Erythroblast (primary cell): ENCODE data around the gene KANSL2.

Source experiments
- GATA1 ChIP-seq: IDR thresholded peaks from 2 replicates; pipeline ENCODE4 v1.6.1; 2011; ENCODE audit warnings: low read depth, mild to moderate bottlenecking, control low read depth, low read length, moderate library complexity
- POLR2A ChIP-seq: IDR thresholded peaks from 2 replicates; pipeline ENCODE4 v1.6.1; 2011; ENCODE audit warnings: mild to moderate bottlenecking, low read length

DNA sequence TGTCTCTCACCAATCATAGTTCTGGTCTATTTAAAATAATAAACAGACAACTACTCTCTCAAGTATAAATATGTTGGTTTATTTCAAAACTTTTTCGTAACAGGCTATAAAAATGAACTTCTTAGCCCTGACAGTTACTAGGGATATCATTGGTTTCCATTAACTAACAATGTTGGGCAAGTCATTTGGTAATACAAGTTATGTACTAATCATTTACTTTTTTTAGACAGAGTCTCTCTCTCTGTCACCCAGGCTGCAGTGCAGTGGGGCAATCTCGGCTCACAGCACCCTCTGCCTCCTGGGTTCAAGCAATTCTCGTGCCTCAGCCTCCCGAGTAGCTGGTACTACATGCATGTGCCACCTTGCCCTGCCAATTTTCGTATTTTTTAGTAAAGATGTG is 14.6 kb upstream of the KANSL2 start:
- TF ChIP-seq POLR2A (no peak), GATA1 (no peak)
